GM19438 (cell line): ENCODE results near the gene SRR.
"Not testable (repeated sequence)": the region's sequence is repeated elsewhere in the genome, so short reads cannot be mapped to it uniquely, and the experiment has no call there.

Experiments used
- ATAC-seq: cut with Tn5 transposase; IDR thresholded peaks from one replicate; pipeline ENCODE4 v1.9.1; 2021; ENCODE audit warnings: low read depth; ENCODE audit not compliant: unreplicated experiment

Gene SRR, protein sequence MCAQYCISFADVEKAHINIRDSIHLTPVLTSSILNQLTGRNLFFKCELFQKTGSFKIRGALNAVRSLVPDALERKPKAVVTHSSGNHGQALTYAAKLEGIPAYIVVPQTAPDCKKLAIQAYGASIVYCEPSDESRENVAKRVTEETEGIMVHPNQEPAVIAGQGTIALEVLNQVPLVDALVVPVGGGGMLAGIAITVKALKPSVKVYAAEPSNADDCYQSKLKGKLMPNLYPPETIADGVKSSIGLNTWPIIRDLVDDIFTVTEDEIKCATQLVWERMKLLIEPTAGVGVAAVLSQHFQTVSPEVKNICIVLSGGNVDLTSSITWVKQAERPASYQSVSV

DNA sequence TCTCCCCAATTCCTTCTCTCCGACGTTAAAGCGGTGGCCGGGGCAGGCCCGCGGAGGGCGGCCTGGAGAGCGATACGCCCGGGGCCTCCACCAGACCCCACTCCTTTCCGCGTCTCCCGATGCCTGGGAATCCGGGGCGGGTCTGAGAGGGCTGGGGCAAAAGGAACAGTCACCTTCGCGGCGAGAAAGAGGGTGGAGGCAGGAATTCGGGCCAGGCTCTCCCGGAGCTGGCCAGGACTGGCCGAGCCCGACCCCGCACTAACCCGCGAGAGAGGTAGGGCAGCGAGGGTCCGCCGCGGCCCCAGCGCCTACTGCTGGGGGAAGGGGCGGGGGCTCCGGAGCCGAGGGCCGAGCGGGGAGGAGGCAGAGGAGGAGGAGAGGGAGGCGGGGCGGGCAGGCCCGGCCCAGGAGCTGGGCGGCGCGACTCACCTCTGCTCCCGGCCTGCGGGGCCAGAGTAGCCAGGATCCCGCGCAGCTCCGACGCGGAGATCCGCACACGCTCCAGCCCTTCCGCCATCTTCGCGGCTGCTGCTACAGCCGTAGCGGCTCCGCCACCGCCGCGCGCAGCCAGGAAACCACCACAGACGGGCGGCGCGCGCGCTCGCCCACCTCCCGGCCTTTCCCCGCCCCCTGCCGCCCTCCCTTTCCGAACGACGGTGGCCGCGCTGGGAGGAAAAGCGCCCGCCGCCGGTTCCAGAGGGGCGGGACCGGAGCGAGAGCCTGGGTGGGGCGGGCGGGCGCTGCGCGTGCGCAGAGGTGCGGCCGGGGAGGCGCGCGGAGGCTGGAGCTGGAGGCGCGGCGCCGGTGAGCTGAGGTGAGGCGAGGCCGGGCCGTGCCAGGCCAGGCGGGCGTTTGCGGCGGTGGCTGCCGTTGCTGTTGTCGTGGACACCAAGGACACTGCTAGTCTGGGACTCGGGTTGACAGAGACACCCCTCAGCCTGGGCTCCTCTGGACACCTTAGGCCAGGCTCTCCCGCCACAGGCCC lies at the start of gene SRR, which contains the start of gene SMG6:
TSS of gene SRR (plus strand) at position 747 of the 985 bp plus-strand sequence. CDS start 11,611 bp downstream, outside the sequence.
TSS of gene SMG6 (minus strand) at position 582 of the 985 bp plus-strand sequence. CDS start at position 517, 65 bp downstream.
- peak; percentile 74 for ATAC-seq

DNA sequence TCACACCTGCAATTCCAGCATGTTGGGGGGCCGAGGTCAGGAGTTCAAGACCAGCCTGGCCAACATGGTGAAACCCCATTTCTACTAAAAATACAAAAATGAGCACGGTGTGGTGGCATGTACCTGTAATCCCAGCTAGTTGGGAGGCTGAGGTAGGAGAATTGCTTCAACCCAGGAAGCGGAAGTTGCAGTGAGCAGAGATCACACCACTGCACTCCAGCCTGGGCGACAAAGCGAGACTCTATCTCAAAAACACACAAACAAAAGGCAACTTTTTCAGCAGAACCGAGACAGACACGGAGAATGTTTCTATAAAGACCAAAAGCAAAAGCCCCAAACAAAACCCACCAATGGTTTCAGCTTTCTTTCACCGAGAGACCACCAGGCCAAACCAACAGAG lies 44.9 kb upstream of the SRR start:
- ATAC-seq, result not testable (repeated sequence)

DNA sequence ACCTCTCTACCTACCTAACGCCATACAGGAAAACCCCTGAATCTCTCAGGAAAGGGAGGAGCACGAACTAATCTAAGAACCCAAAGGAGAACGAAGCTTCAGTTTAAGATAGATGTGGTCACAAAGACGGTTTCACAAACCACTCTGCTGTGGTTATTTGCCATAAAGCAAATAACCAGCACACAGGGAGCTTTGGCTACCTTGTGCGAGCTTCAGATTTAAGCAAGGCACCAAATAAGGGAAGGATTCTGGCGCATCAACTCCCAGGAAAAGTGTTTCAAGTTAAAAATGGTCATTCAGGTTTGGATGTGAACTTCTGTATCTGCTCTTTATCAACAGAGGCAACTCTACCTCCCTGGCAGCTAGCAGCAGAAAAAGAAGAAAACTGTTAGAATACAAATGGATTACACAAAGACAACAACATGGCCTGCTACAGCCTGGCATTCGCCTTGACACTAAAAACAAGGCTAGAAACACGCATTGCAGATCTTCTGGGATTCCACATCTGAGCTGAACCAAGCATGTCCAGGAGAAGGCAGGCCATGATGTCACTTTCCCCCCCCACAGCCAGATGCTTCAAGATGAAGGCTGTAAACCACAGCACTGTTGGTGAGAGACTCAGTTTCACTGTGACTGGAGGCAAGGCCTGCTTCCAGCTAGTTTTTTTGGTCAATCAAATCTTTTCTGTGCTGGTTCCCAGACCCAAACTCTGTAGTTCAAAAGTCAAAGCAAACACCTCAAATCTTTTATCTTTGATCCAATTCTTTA lies 43.8 kb upstream of the SRR start:
- ATAC-seq, result peak; percentile 64

- no peak for ATAC-seq
Measured at GRCh38 chr17:2262135-2262587, 41.6 kb upstream of the SRR start.

- no peak for ATAC-seq
Measured at GRCh38 chr17:2263183-2264066, 40.3 kb upstream of the SRR start.

GRCh38 chr17:2264067-2264860 lies 39.5 kb upstream of the SRR start:
- no peak for ATAC-seq

GRCh38 chr17:2265166-2265565 lies 38.6 kb upstream of the SRR start:
- not testable (repeated sequence) for ATAC-seq

- peak; percentile 82 for ATAC-seq
Measured at GRCh38 chr17:2266045-2266864, 37.5 kb upstream of the SRR start.

DNA sequence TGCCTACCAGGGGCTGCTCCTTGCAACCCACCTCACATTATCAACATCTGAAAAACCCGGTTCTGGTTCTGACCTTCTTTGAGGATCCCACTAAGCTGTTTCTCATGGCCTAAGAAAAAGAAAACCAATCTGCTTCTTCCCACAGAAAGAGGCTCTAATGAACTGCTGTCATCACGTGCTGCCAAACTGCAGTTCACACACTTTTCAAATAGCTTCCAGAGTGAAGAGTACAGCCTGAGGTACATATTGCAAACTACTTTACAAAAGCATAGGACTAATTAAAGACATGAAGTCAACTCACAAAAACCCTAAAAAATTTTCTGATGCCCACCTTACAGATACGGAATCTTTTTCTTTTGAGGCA lies 36.9 kb upstream of the SRR start:
- no peak for ATAC-seq

DNA sequence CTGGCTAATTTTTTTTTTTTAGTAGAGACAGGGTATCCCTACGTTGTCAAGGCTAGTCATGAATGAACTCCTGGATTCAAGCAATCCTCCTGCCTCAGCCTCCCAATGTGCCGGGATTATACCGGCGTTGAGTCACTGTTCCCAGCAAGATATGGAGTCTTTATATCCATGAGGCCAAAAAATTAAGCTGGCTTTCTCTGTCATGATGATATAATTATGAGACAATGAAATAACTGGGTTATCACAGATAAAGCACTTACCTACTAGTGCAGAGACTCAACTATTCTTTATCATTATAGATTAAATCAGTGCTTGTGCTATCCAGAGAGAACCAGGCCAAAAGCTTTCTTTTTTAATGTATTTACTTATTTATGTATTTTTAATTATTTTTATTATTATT lies 36.4 kb upstream of the SRR start:
- ATAC-seq, result no peak

GRCh38 chr17:2271985-2272702 lies 31.6 kb upstream of the SRR start:
- ATAC-seq, result no peak

DNA sequence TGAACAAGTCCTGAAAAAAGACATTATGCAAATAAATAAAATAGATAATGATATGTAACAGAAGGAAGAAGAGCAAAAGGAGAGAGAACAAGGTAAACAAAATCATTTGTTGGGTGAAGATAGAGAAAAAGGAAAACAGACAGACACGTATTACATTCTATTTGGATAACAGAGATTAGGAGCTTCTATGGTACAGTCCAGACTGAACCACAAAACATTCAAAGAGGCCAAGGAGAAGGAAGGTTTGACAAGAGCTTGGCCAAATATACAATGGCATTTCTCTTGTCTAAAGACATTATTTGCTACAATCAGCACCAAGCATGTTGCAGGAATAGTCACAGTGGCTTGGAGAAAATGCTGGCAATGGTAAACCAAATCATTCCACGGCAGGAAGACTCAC lies 29.3 kb upstream of the SRR start:
- ATAC-seq, result no peak

GRCh38 chr17:2275722-2276121 lies 28.0 kb upstream of the SRR start:
- ATAC-seq, result no peak

- no peak for ATAC-seq
Measured at GRCh38 chr17:2277429-2278170, 26.1 kb upstream of the SRR start.

GRCh38 chr17:2279707-2280106 lies 24.0 kb upstream of the SRR start:
- ATAC-seq, result no peak

- no peak for ATAC-seq
Measured at GRCh38 chr17:2282297-2282873, 21.4 kb upstream of the SRR start.
